ENCODE results near the gene CCDC196.

GRCh38 chr14:66509874-66510273, 23.7 kb downstream of the CCDC196 start:
- TF ChIP-seq CTCF (IDR thresholded peaks at IDR 0.05) (no peak), POLR2A (IDR thresholded peaks at IDR 0.05) (no peak)
